ENCODE results near the gene ADAT3. TPM values are rescaled to one million over a fixed set of nuclear protein-coding genes. Genes with fewer than 3 reads are reported as not detected.

ADAT3 gene
- total RNA-seq, 1 donor from 2014 or later = 9.1 TPM

DNA sequence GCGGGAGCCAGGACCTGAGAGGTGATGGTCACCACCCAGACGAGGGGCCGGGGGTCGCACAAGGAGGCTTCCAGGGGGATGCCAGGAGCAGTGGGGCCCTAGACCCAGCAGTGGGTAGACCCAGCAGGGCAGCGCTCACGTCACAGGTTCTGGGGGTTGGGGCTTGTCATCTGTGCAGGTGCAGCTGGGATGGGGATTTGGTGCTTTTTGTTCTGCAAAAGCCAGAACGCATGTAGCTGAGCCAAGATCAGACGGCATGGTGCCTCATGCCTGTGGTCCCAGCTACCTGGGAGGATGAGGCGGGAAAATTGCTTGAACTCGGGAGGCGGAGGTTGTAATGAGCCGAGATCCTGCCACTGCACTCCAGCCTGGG lies 50.9 kb downstream of the ADAT3 start:
- Mint-ChIP-seq H3K9me3 (no peaks in the 10 kb centered on the region), H3K27ac (no peak overlapping the region), H3K4me3 (ENCODE audit: low read depth) (no peak overlapping the region), H3K36me3 (ENCODE audit: low read depth) (peaks cover 12% of the 10 kb centered on the region), H3K4me1 (ENCODE audit: low read depth) (no peaks in the 10 kb centered on the region), H3K27me3 (ENCODE audit: low read depth) (no peaks in the 10 kb centered on the region)
- no peak for DNase-seq (ENCODE audit: low spot score)
- intact Hi-C loops (cut with micrococcal nuclease) = no loop called here

DNA sequence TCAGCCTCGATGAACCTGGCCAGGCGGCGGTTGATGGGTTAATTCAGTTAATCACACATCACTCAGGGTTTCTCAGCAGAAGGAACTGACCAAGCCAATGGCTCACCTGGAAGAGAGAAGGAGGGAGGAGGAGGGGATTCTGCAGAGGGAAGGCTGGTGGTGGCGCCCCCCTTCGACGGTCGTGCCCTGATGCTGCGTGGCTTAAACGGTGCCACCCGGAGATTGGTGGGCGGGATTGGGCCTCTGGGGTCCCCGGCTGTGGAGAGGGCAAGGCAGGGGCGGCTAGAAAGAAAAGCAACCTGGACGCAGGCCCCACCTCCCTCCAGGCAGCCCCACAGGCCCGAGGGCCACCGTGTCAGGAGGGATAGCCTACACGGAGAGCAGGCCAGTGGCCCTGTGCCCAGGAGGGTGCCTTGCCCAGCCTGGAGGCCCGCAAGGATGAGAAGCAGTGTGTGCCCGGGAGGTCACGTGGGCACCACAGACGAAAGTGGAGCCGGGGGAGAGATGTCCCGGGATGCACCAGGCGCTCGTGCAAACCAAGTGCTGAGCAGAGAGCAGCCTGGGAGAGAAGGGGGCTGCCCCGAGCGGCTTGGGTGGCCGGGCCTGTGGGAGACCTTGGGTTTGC lies 51.8 kb downstream of the ADAT3 start:
- no peaks in the 10 kb centered on the region for H3K9me3 Mint-ChIP-seq
- no peaks in the 10 kb centered on the region for H3K4me1 Mint-ChIP-seq (ENCODE audit: low read depth)
- peaks cover 10% of the 10 kb centered on the region for H3K36me3 Mint-ChIP-seq (ENCODE audit: low read depth)
- DNase-seq (ENCODE audit: low spot score) = no peak
- no peaks in the 10 kb centered on the region for H3K27me3 Mint-ChIP-seq (ENCODE audit: low read depth)
- no peak overlapping the region for H3K4me3 Mint-ChIP-seq (ENCODE audit: low read depth)
- no peak overlapping the region for H3K27ac Mint-ChIP-seq
- intact Hi-C loops (cut with micrococcal nuclease) = no loop called here

- H3K4me1 Mint-ChIP-seq (ENCODE audit: low read depth) = no peaks in the 10 kb centered on the region
- H3K4me3 Mint-ChIP-seq (ENCODE audit: low read depth) = no peak overlapping the region
- no peak for DNase-seq (ENCODE audit: low spot score)
- H3K36me3 Mint-ChIP-seq (ENCODE audit: low read depth) = peaks cover 9% of the 10 kb centered on the region
- H3K27ac Mint-ChIP-seq = no peak overlapping the region
- H3K27me3 Mint-ChIP-seq (ENCODE audit: low read depth) = no peaks in the 10 kb centered on the region
- intact Hi-C loops (cut with micrococcal nuclease) = no loop called here
- H3K9me3 Mint-ChIP-seq = no peaks in the 10 kb centered on the region
Observed at GRCh38 chr19:1957562-1958248, 52.5 kb downstream of the ADAT3 start.

- no peaks in the 10 kb centered on the region for H3K4me1 Mint-ChIP-seq (ENCODE audit: low read depth)
- no peak overlapping the region for H3K27ac Mint-ChIP-seq
- no peaks in the 10 kb centered on the region for H3K27me3 Mint-ChIP-seq (ENCODE audit: low read depth)
- no peaks in the 10 kb centered on the region for H3K9me3 Mint-ChIP-seq
- intact Hi-C loops (cut with micrococcal nuclease) = no loop called here
- H3K36me3 Mint-ChIP-seq (ENCODE audit: low read depth) = peaks cover 5% of the 10 kb centered on the region
- DNase-seq (ENCODE audit: low spot score) = no peak
- H3K4me3 Mint-ChIP-seq (ENCODE audit: low read depth) = no peak overlapping the region
Observed at GRCh38 chr19:1959928-1960589, 54.9 kb downstream of the ADAT3 start.

DNA sequence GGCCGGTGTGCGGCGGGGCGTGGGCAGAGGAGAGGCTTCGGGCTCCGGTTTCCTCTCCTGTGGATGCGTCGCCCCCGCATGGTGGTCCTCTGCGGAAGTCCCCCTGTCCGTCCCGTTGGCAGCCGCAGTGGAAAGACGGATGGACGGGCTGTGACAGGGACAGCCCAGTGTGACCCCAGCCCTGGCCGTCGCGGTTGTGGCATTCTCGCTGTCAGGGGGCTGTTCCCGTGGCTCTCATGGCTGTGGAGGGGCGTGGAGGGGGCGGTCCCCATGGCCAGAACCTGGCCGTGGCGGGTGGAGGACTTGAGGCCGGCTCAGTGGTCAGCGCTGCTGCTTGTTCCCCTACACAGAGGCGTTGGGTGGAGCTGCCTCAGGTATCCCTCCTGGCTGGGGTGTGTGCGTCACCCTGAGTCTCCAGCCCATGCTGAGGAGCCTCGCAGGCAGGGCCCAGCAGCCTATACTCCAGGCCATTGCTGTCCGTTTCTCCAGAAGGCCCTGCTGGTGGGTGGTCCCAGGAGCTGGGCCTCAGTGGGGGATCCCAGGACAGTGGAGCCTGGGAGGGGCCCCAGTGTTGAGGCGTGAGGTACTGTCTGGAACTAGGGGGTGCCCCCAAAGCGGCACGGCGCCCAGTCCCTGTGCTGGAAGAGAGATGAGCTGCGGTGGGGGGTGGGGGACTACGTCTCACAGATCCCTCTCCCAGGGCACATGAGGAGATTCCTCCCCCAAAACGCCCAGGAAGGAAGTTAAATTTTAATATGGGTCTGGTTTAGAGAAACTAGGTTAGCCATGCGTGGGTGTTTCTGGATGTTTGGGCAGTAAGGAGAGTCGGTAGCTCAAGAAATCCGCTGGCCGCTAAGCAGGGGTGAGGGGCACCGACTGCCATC lies 56.0 kb downstream of the ADAT3 start:
- Mint-ChIP-seq H3K4me1 (ENCODE audit: low read depth) (peaks cover 4% of the 10 kb centered on the region), H3K9me3 (no peaks in the 10 kb centered on the region), H3K4me3 (ENCODE audit: low read depth) (no peak overlapping the region), H3K27ac (no peak overlapping the region), H3K27me3 (ENCODE audit: low read depth) (no peaks in the 10 kb centered on the region), H3K36me3 (ENCODE audit: low read depth) (peaks cover 9% of the 10 kb centered on the region)
- DNase-seq (ENCODE audit: low spot score) = no peak
- intact Hi-C loops (cut with micrococcal nuclease) = no loop called here

- peaks cover 9% of the 10 kb centered on the region for H3K36me3 Mint-ChIP-seq (ENCODE audit: low read depth)
- no peak for DNase-seq (ENCODE audit: low spot score)
Observed at GRCh38 chr19:1962674-1963073, 57.5 kb downstream of the ADAT3 start.

More at GRCh38 chr19:1962674-1963073, 57.5 kb downstream of the ADAT3 start:
- Mint-ChIP-seq H3K27ac (no peak overlapping the region), H3K27me3 (ENCODE audit: low read depth) (no peaks in the 10 kb centered on the region), H3K4me3 (ENCODE audit: low read depth) (no peak overlapping the region), H3K4me1 (ENCODE audit: low read depth) (peaks cover 8% of the 10 kb centered on the region), H3K9me3 (no peaks in the 10 kb centered on the region)
- intact Hi-C loops (cut with micrococcal nuclease) = no loop called here

Other genes with a start within 250 kb of the ADAT3 start
- gene ONECUT3, start 151.9 kb upstream of the ADAT3 start, total RNA-seq = not detected in 2 replicates
- gene ATP8B3, start 93.1 kb upstream of the ADAT3 start, total RNA-seq = 11.3 and 11.5 TPM in 2 replicates
- gene REXO1, start 56.9 kb upstream of the ADAT3 start, total RNA-seq = 55.2 and 56.6 TPM in 2 replicates
- gene KLF16, start 41.8 kb upstream of the ADAT3 start, total RNA-seq = 31.2 and 32.1 TPM in 2 replicates
- gene ABHD17A, start 19.9 kb upstream of the ADAT3 start, total RNA-seq = 100 and 102 TPM in 2 replicates
- gene SCAMP4, start within 50 bp of the ADAT3 start, total RNA-seq = 35.9 and 37.9 TPM in 2 replicates
- gene CSNK1G2, start 35.8 kb downstream of the ADAT3 start, total RNA-seq = 89.1 and 90.7 TPM in 2 replicates
- gene BTBD2, start 110.3 kb downstream of the ADAT3 start, total RNA-seq = 41.3 and 47.0 TPM in 2 replicates
- 161 and 176 TPM in 2 replicates for gene MKNK2, start 145.8 kb downstream of the ADAT3 start, total RNA-seq
- 175 and 181 TPM in 2 replicates for gene MOB3A, start 190.9 kb downstream of the ADAT3 start, total RNA-seq
- 7.6 and 9.5 TPM in 2 replicates for gene IZUMO4, start 191.5 kb downstream of the ADAT3 start, total RNA-seq
- 101 and 103 TPM in 2 replicates for gene AP3D1, start 246.2 kb downstream of the ADAT3 start, total RNA-seq